H9 (cell line): Measurements from ENCODE around the gene APOC1. TPM values are rescaled to one million over a fixed set of nuclear protein-coding genes. Genes with fewer than 3 reads are reported as not detected.
"Not testable (repeated sequence)": the region's sequence is repeated elsewhere in the genome, so short reads cannot be mapped to it uniquely, and the experiment has no call there.

Experiments
- DNase-seq: peaks from one replicate; pipeline ENCODE4 v3.0.0-alpha.2; 2017
- H2AFZ ChIP-seq: one replicate; pipeline ENCODE4 v1.6.1; 2013; ENCODE audit warnings: mild to moderate bottlenecking, low read length, control low read depth, moderate library complexity
- H2AK5ac ChIP-seq: 2 replicates; pipeline ENCODE4 v1.6.1; 2013; ENCODE audit warnings: low read length, control low read depth, mixed read lengths; ENCODE audit not compliant: insufficient read length
- H2BK120ac ChIP-seq: one replicate; pipeline ENCODE4 v1.6.1; 2013; ENCODE audit warnings: low read depth, mild to moderate bottlenecking, low read length, control low read depth, inconsistent platforms; ENCODE audit not compliant: poor library complexity, severe bottlenecking
- H2BK12ac ChIP-seq: 2 replicates; pipeline ENCODE4 v1.6.1; 2013; ENCODE audit warnings: low read length, control low read depth, mixed read lengths, low read depth; ENCODE audit not compliant: insufficient read length
- H2BK15ac ChIP-seq: 2 replicates; pipeline ENCODE4 v1.6.1; 2013; ENCODE audit warnings: low read depth, low read length, control low read depth
- H2BK20ac ChIP-seq: one replicate; pipeline ENCODE4 v1.6.1; 2013; ENCODE audit warnings: low read depth, mild to moderate bottlenecking, low read length, control low read depth, inconsistent platforms; ENCODE audit not compliant: poor library complexity, severe bottlenecking
- H2BK5ac ChIP-seq: 2 replicates; pipeline ENCODE4 v1.6.1; 2013; ENCODE audit warnings: low read length, control low read depth, mixed read lengths; ENCODE audit not compliant: insufficient read length
- H3K14ac ChIP-seq: 2 replicates; pipeline ENCODE4 v1.6.1; 2013; ENCODE audit warnings: low read length, control low read depth; ENCODE audit not compliant: insufficient read depth
- H3K18ac ChIP-seq: 2 replicates; pipeline ENCODE4 v1.6.1; 2013; ENCODE audit warnings: low read depth, mild to moderate bottlenecking, mixed read lengths, low read length, control low read depth; ENCODE audit not compliant: insufficient read length
- H3K23ac ChIP-seq: 2 replicates; pipeline ENCODE4 v1.6.1; 2013; ENCODE audit warnings: low read length, control low read depth, mixed read lengths, low read depth; ENCODE audit not compliant: insufficient read length
- H3K23me2 ChIP-seq: 2 replicates; pipeline ENCODE4 v1.6.1; 2013; ENCODE audit warnings: low read depth, mild to moderate bottlenecking, mixed read lengths, low read length, control low read depth; ENCODE audit not compliant: insufficient read length, poor library complexity, severe bottlenecking
- H3K27ac ChIP-seq: 2 replicates; pipeline ENCODE4 v1.5.1; 2013; ENCODE audit warnings: low read length, control low read depth, mixed read lengths, low read depth; ENCODE audit not compliant: insufficient read length
- H3K27me3 ChIP-seq: 2 replicates; pipeline ENCODE4 v1.6.1; 2013; ENCODE audit warnings: low read length, control low read depth, inconsistent platforms; ENCODE audit not compliant: insufficient read depth
- H3K4ac ChIP-seq: 2 replicates; pipeline ENCODE4 v1.6.1; 2013; ENCODE audit warnings: low read depth, mild to moderate bottlenecking, control low read depth, inconsistent platforms, low read length, moderate library complexity
- H3K4me1 ChIP-seq: 2 replicates; pipeline ENCODE4 v1.6.1; 2013; ENCODE audit warnings: low read length, control low read depth, inconsistent platforms; ENCODE audit not compliant: insufficient read depth
- H3K4me2 ChIP-seq: 2 replicates; pipeline ENCODE4 v1.6.1; 2013; ENCODE audit warnings: low read length, control low read depth, mixed read lengths; ENCODE audit not compliant: insufficient read length, insufficient read depth
- H3K56ac ChIP-seq: 2 replicates; pipeline ENCODE4 v1.6.1; 2013; ENCODE audit warnings: low read depth, mild to moderate bottlenecking, mixed read lengths, low read length, control low read depth; ENCODE audit not compliant: insufficient read length
- H3K79me1 ChIP-seq: 2 replicates; pipeline ENCODE4 v1.6.1; 2013; ENCODE audit warnings: low read depth, mild to moderate bottlenecking, moderate library complexity, low read length, control low read depth, inconsistent platforms; ENCODE audit not compliant: insufficient read depth, poor library complexity, severe bottlenecking
- H3K79me2 ChIP-seq: 2 replicates; pipeline ENCODE4 v1.6.1; 2013; ENCODE audit warnings: low read length, control low read depth, inconsistent platforms; ENCODE audit not compliant: insufficient read depth
- H3K9ac ChIP-seq: 2 replicates; pipeline ENCODE4 v1.6.1; 2013; ENCODE audit warnings: low read length, control low read depth, mixed read lengths; ENCODE audit not compliant: insufficient read length; ENCODE audit errors: extremely low read depth
- H3K9me3 ChIP-seq: one replicate; pipeline ENCODE4 v1.6.1; 2013; ENCODE audit warnings: low read depth, low read length, inconsistent platforms; ENCODE audit not compliant: control insufficient read depth
- H3T11ph ChIP-seq: one replicate; pipeline ENCODE4 v1.6.1; 2013; ENCODE audit warnings: mild to moderate bottlenecking, low read length, control low read depth, inconsistent platforms
- H4K20me1 ChIP-seq: one replicate; pipeline ENCODE4 v1.6.1; 2013; ENCODE audit not compliant: control insufficient read depth, insufficient read length, insufficient read depth
- H4K5ac ChIP-seq: 2 replicates; pipeline ENCODE4 v1.6.1; 2013; ENCODE audit warnings: low read depth, mild to moderate bottlenecking, mixed read lengths, low read length, control low read depth; ENCODE audit not compliant: insufficient read length
- H4K8ac ChIP-seq: replicated peaks from 2 replicates; pipeline ENCODE4 v1.6.1; 2013; ENCODE audit warnings: low read length, control low read depth, mixed read lengths, low read depth; ENCODE audit not compliant: insufficient read length
- H4K91ac ChIP-seq: 2 replicates; pipeline ENCODE4 v1.6.1; 2013; ENCODE audit warnings: low read depth, mild to moderate bottlenecking, moderate library complexity, mixed read lengths, low read length, control low read depth; ENCODE audit not compliant: insufficient read length
- H3K27ac Mint-ChIP-seq, 3 experiments: 2 replicates in 2 of 3; 3 replicates in 1 of 3; pipeline ENCODE4 v1.8.0; 2020 to 2021; ENCODE audit warnings: mixed read lengths in 3 of 3, mild to moderate bottlenecking in 1 of 3, moderate library complexity in 1 of 3
- H3K27me3 Mint-ChIP-seq: 2 replicates; pipeline ENCODE4 v1.8.0; 2021; ENCODE audit warnings: low read depth, mild to moderate bottlenecking, moderate library complexity, mixed read lengths
- H3K36me3 Mint-ChIP-seq, 3 experiments: 2 replicates in 2 of 3; 3 replicates in 1 of 3; pipeline ENCODE4 v1.8.0; 2020 to 2021; ENCODE audit warnings: low read depth in 3 of 3, mixed read lengths in 3 of 3; ENCODE audit not compliant: insufficient read depth in 1 of 3
- H3K4me1 Mint-ChIP-seq, 2 experiments: 2 replicates each; pipeline ENCODE4 v1.8.0; 2020; ENCODE audit warnings: mixed read lengths in 2 of 2
- H3K4me3 Mint-ChIP-seq, 2 experiments: 2 replicates in 1 of 2; 3 replicates in 1 of 2; pipeline ENCODE4 v1.8.0; 2020 to 2021; ENCODE audit warnings: mild to moderate bottlenecking in 2 of 2, mixed read lengths in 2 of 2, moderate library complexity in 1 of 2
- H3K9me3 Mint-ChIP-seq, 2 experiments: 2 replicates in 1 of 2; 3 replicates in 1 of 2; pipeline ENCODE4 v1.8.0; 2020; ENCODE audit warnings: mild to moderate bottlenecking in 2 of 2, mixed read lengths in 2 of 2, moderate library complexity in 1 of 2
- CTCF ChIP-seq: fragments of 200-600 bp; sonication (generic); conservative IDR thresholded peaks from 3 replicates; pipeline ENCODE4 v1.8.0; 2021; ENCODE audit warnings: antibody characterized with exemption, mild to moderate bottlenecking
- WGBS: extraction: QIAGEN DNeasy Blood & Tissue Kit; methylation state at CpG from one replicate; pipeline ENCODE4 v1.1.7; 2013; ENCODE audit warnings: missing lambda C conversion rate, low lambda C conversion rate, mixed read lengths; ENCODE audit not compliant: insufficient read length; ENCODE audit errors: extremely low coverage; 5-methylcytosine and 5-hydroxymethylcytosine counted together
- total RNA-seq: library from RNA; stranded (reverse); gene quantifications from 2 replicates; pipeline ENCODE4 v1.2.1, GENCODE V29; 2021

APOC1 gene
- total RNA-seq, 1 experiment from 2014 or later: 78.1 TPM

GRCh38 chr19:44887648-44888047, 26.8 kb upstream of the APOC1 start:
- no peak overlapping the region for H2BK120ac ChIP-seq
- no peak overlapping the region for H3K9ac ChIP-seq
- H4K20me1 ChIP-seq: peaks cover 3% of the 10 kb centered on the region
- H3K27ac ChIP-seq: no peak overlapping the region
- WGBS: no CpG with 5 or more reads among the region's 4 CpGs
- Mint-ChIP-seq H3K4me3 (no peak overlapping the region), H3K27ac (no peak overlapping the region), H3K4me1 (peaks cover 3 to 28% of the 10 kb centered on the region in 2 experiments), H3K36me3 (peaks cover 34 to 67% (median 64%) of the 10 kb centered on the region in 3 experiments), H3K9me3 (no peaks in the 10 kb centered on the region), H3K27me3 (no peaks in the 10 kb centered on the region; the same call in 1 of the 2 replicates)
- no peak overlapping the region for H4K8ac ChIP-seq
- H3T11ph ChIP-seq: no peak overlapping the region
- H3K79me1 ChIP-seq: peaks cover 9% of the 10 kb centered on the region
- H3K4me1 ChIP-seq: peaks cover 6% of the 10 kb centered on the region; the same call in 1 of the 2 replicates
- H4K91ac ChIP-seq: no peak overlapping the region
- H3K18ac ChIP-seq: no peak overlapping the region
- peaks cover 11% of the 10 kb centered on the region for H3K79me2 ChIP-seq
- H3K23me2 ChIP-seq: peaks cover 6% of the 10 kb centered on the region
- H2BK5ac ChIP-seq: no peak overlapping the region
- H3K27me3 ChIP-seq: no peaks in the 10 kb centered on the region
- no peak overlapping the region for H2BK20ac ChIP-seq
- TF ChIP-seq CTCF: no peak
- H4K5ac ChIP-seq: no peak overlapping the region
- no peak overlapping the region for H2BK12ac ChIP-seq
- no peak for DNase-seq
- no peak overlapping the region for H3K4me2 ChIP-seq
- no peak overlapping the region for H2BK15ac ChIP-seq
- H3K56ac ChIP-seq: no peak overlapping the region
- H2AK5ac ChIP-seq: no peak overlapping the region
- no peak overlapping the region for H3K14ac ChIP-seq
- H3K23ac ChIP-seq: no peak overlapping the region
- H3K9me3 ChIP-seq: no peaks in the 10 kb centered on the region
- no peak overlapping the region for H2AFZ ChIP-seq
- no peak overlapping the region for H3K4ac ChIP-seq

- not testable (repeated sequence) for DNase-seq, H4K20me1 ChIP-seq, H3K23me2 ChIP-seq, H3K9me3 ChIP-seq, H3K18ac ChIP-seq, H3K23ac ChIP-seq, H2BK120ac ChIP-seq, H3K4me2 ChIP-seq, H2BK12ac ChIP-seq, H3K4ac ChIP-seq, H4K5ac ChIP-seq, H2AK5ac ChIP-seq, H3K9ac ChIP-seq, H3T11ph ChIP-seq, H2BK5ac ChIP-seq, H2BK20ac ChIP-seq, H3K4me1 ChIP-seq, H3K27me3 Mint-ChIP-seq, H2AFZ ChIP-seq, H3K4me3 Mint-ChIP-seq, H3K9me3 Mint-ChIP-seq, H3K27ac ChIP-seq, H4K91ac ChIP-seq, H3K14ac ChIP-seq, H3K27ac Mint-ChIP-seq, H3K56ac ChIP-seq, H2BK15ac ChIP-seq, H4K8ac ChIP-seq, H3K27me3 ChIP-seq
- WGBS: no CpG with 5 or more reads among the region's 5 CpGs
- H3K36me3 Mint-ChIP-seq: peaks cover 40 to 67% (median 67%) of the 10 kb centered on the region in 3 experiments
- Histone ChIP-seq H3K79me1 (peaks cover 13% of the 10 kb centered on the region), H3K79me2 (peaks cover 12% of the 10 kb centered on the region)
- peaks cover 3 to 25% of the 10 kb centered on the region in 2 experiments for H3K4me1 Mint-ChIP-seq
Measured at GRCh38 chr19:44888335-44888734, 26.1 kb upstream of the APOC1 start.
